Lung microvascular endothelial cell (primary cell): ENCODE measurements around the gene PRKCSH. TPM values are rescaled to one million over a fixed set of nuclear protein-coding genes. Genes with fewer than 3 reads are reported as not detected.

ENCODE experiments used
- DNase-seq, 2 donors: peaks; one replicate each; pipeline versions ENCODE4 v3.0.0 to v3.0.0-alpha.2; 2010; ENCODE audit warnings: low read depth in 2 of 2
- total RNA-seq: library from RNA; depleted of rRNA; stranded (reverse); fragments of >200 nt; gene quantifications from 2 replicates; pipeline ENCODE4 v1.2.1, GENCODE V29; 2014

Gene PRKCSH
- total RNA-seq, 1 donor from 2014 or later, result 132 TPM

DNA sequence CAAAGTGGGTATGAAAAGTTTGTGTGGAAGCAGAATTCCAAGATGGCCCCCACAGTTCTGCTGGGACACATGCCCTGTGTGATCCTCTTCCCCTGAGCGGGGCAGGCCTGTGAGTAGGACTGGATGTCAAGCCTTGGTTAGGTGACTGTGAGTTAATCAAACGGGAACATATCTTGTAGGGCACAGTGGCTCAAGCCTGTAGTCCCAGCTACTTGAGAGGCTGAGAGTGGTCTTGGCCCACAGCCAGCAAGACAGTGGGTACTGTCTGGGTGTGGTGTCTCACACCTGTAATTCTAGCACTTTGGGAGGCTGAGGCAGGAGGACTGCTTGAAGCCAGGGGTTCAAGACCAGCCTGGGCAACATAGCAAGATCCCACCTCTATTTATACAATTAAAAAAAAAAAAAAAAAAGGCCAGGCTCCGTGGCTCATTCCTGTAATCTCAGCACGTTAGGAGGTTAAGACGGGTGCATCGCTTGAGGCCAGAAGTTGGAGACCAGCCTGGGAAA lies 63.8 kb downstream of the PRKCSH start:
- no peak for DNase-seq

- no peak for DNase-seq
These were observed 64.5 kb downstream of the PRKCSH start for GRCh38 chr19:11499890-11500420.

Other genes starting within 250 kb of the PRKCSH start
- gene KANK2, start 238.1 kb upstream of the PRKCSH start, total RNA-seq, result 39.0 and 110 TPM in 2 replicates
- gene ANGPTL8, start 196.0 kb upstream of the PRKCSH start, total RNA-seq, result not detected in 2 replicates
- gene DOCK6, start 173.1 kb upstream of the PRKCSH start, total RNA-seq, result 46.0 and 46.4 TPM in 2 replicates
- gene TSPAN16, start 139.5 kb upstream of the PRKCSH start, total RNA-seq, result not detected in 2 replicates
- 29.0 and 31.5 TPM in 2 replicates for gene RAB3D, start 96.0 kb upstream of the PRKCSH start, total RNA-seq
- 83.7 and 105 TPM in 2 replicates for gene TMEM205, start 89.4 kb upstream of the PRKCSH start, total RNA-seq
- gene CCDC159, start 89.1 kb upstream of the PRKCSH start, total RNA-seq, result 3.9 and 6.2 TPM in 2 replicates
- gene PLPPR2, start 80.2 kb upstream of the PRKCSH start, total RNA-seq, result 6.5 and 6.9 TPM in 2 replicates
- 0.65 and 1.2 TPM in 2 replicates for gene SWSAP1, start 61.0 kb upstream of the PRKCSH start, total RNA-seq
- 5.0 and 5.8 TPM in 2 replicates for gene EPOR, start 51.3 kb upstream of the PRKCSH start, total RNA-seq
- gene RGL3, start 16.3 kb upstream of the PRKCSH start, total RNA-seq, result 0.22 and 1.8 TPM in 2 replicates
- under 0.01 TPM in 1 of 2 replicates, not detected in the other for gene ODAD3, start 514 bp upstream of the PRKCSH start, total RNA-seq
- gene ELAVL3, start 45.4 kb downstream of the PRKCSH start, total RNA-seq, result not detected in 2 replicates
- 5.2 and 7.5 TPM in 2 replicates for gene ZNF653, start 70.2 kb downstream of the PRKCSH start, total RNA-seq
- gene ECSIT, start 93.5 kb downstream of the PRKCSH start, total RNA-seq, result 21.4 and 23.8 TPM in 2 replicates
- 0.20 and 0.22 TPM in 2 replicates for gene CNN1, start 103.2 kb downstream of the PRKCSH start, total RNA-seq
- gene ELOF1, start 123.6 kb downstream of the PRKCSH start, total RNA-seq, result 19.2 and 27.2 TPM in 2 replicates
- gene ACP5, start 142.0 kb downstream of the PRKCSH start, total RNA-seq, result under 0.01 and 0.60 TPM in 2 replicates
- 16.8 and 24.0 TPM in 2 replicates for gene ZNF627, start 161.8 kb downstream of the PRKCSH start, total RNA-seq